HG02981 (cell line): ENCODE results near the gene TMEM69.
A peak's percentile ranks its signal among the peaks of the same experiment; 100 is the strongest.
"Not testable (repeated sequence)": the region's sequence is repeated elsewhere in the genome, so short reads cannot be mapped to it uniquely, and the experiment has no call there.

Experiments
- ATAC-seq: cut with Tn5 transposase; IDR thresholded peaks from one replicate; pipeline ENCODE4 v1.9.1; 2021; ENCODE audit warnings: mild to moderate bottlenecking, moderate library complexity; ENCODE audit not compliant: unreplicated experiment

The TMEM69 gene

GRCh38 chr1:45677751-45678245 lies 10.2 kb upstream of the TMEM69 start:
- ATAC-seq: no peak

DNA sequence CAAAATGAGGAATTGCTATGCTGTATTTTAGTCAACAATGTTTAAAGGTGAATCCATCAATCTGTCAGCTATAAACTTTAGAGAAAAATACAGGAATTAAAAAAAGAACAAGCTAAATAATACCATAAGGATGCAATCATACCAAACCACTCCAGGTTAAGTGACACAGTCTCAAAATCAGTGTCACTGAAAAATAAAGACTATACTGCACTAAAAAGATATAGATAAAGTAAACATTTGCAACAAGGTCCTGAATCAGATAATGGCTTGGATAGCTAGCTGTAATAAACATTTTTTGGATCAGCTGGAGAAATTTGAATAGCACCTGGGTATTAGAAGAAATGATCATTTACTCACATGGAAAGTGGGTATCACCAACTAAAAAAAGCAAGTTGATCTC lies 9.5 kb upstream of the TMEM69 start:
- no peak for ATAC-seq

- ATAC-seq: no peak
These were observed 8.9 kb upstream of the TMEM69 start for GRCh38 chr1:45679123-45679522.

- no peak for ATAC-seq
These were observed 5.0 kb upstream of the TMEM69 start for GRCh38 chr1:45682942-45683341.

DNA sequence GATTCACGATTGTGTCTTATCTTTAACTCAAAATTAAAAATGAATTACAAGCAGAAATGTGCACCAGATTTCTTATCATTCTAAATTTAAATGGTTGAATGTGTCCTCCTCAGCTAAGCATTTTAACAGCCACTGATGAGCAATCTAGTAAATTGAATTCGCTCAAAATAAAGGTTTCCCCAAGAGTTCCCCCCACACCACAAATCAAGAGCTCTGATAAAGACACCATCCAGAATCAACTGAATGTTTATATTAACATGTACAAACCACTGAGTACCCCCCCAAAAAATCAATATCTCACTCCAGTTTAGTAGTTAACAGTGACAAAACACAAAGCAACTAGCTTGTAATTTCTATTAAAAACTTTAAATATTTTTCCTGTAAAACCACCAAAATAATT lies 3.6 kb upstream of the TMEM69 start:
- no peak for ATAC-seq

DNA sequence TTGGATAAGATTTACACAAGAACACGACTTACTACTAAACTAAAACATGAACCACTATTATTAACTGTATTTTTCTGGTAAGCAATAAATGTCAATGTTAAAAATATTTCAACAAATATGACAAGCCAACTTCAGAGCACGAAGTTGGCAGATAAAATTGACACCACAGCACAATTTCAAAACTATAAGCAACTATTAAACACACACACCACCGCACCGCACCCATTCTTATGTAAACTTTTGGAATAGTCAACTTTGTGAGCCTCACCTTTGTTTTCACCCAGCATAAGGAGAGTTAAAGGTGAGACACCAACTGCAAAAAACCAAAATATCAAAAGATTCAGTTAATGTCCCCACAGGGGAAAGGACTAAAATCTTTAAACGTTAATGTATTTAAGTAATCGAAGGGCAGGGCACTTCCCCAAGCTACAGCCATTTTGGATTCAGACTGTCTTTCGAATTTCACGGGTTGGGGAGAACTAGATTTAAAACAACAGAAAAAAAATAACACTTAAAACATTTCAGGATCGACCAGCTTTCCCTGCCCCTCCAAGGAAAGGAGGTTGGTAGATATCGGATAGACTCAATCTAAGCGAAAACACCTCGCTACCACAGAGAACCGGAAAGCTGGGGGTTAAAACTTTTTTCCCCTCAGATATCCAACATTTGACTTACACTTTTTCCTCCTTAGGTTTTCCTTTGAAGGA lies 2.5 kb upstream of the TMEM69 start:
- no peak for ATAC-seq

DNA sequence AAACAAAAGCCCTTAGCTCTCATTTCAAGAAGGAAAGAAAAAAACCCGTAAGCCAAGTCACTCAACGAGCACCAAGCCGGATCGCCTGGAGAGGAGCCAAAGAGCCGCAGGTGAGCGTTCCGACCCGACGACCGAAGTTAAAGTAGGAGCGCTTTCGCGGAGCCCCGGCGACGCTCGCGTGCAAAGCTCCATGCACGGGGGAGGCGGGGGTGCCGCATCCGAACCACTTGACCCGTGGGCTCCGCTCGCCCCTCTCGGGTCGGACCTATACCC lies 2.0 kb upstream of the TMEM69 start:
- peak; percentile 3 for ATAC-seq

DNA sequence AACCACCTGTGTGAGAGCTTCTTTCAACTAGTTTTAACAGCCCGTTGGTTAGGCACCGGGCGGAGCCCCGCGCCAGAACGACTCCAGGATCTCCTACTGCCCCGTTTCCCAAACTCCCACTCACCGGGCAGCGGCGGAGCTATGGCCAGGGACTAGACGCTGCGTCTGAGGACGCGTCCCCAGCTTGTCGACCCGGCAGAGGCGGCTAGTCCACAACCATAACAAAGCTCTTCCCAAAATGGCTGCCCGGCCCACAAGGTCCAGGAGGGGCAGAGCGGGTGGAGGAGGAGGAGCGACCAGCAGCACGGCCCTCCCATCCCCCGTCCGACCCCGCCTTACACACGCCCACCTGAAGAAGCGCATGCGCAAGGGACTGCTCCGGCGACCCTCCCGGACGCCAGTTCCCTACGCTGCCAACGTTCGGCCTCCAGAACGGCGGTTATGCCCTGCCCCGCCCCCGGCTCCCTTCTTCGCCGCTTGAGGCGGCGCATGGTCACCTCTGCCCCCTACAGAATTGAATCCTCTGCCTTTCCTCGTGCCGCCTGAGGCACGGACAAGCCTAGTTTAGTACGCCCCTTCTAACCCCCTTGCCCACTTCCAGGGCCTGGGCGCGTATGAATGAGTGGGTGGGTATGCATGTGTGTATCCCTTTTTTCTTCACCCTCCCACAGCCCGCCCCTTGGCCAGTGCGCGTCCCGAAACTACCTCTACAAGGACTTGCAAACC lies 1.5 kb upstream of the TMEM69 start, which contains the start of gene GPBP1L1:
Gene GPBP1L1 (minus strand): TSS at position 246 of the 726 bp plus-strand sequence. CDS start 27,446 bp downstream, outside the sequence.
- ATAC-seq: peak; percentile 53

DNA sequence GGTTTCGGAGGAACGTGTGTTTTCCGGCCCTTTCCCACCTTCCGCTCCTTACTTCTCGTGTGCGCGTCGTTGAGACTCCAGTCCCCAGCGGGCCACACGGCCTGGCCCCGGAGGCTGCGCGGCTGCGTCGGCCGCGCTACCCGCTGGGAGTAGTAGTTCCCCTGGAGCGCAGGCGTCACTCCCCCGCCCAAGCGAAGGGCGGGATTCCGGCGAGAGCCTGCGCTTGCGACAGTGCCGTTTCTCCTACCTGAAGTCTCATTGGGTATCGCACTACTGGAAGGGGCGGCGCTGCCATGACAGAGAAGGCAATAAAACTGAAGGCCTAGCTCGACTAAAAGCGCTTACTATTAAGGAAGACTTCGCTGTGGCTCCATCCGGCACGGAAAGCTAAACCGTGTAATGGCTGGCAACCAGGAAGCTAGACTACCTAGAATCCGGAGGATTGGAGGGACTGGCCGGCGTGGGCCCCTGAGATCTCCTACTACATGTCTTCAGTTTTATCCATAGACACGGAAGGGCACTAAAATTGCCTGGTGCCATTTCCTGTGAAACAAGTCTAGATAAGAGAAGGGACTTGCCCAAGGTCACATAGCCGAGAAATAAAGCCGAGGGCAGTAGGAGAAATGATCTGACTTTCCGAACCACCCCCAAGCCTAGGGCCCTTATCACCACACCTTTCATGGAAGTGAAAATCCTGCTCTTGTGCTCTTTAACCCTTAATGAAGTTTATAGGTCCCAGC lies 797 bp upstream of the TMEM69 start:
- peak; percentile 83 for ATAC-seq

DNA sequence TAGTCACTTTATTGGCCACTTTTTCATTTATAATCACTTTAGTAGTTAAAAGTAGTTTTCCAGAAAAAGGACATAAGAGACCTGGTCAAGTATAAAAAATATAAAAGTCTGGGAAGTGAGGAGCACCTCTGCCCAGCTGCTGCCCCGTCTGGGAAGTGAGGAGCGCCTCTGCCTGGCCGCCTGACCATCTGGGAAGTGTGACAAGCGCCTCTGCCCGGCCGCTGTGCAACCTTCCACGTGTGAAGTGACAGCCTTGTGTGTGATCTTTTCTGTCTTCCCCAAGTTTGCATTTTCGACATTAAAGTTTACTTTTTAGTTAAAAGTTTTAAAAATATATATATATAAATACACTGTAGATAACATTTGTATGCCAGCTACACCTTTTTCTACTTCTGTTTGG lies 5.8 kb downstream of the TMEM69 start:
- ATAC-seq: not testable (repeated sequence)

GRCh38 chr1:45694823-45695222 lies 6.8 kb downstream of the TMEM69 start:
- no peak for ATAC-seq

DNA sequence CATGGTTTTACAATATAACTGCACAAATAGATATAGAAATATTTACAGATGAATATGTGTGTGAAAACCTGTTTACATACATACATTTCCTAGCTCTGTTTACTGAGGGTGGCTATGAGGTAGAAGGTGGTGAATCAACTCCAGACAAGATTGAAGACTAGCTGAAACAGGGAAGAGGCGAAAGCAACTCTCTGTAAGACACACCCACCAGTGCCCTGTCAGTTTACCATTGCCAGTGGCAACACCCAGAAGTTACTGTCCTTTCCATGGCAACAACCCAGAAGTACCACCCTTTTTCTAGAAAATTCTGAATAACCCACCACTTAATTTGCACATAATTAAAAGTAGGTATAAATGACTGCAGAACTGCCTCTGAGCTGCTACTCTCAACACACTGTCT lies 16.7 kb downstream of the TMEM69 start:
- no peak for ATAC-seq

DNA sequence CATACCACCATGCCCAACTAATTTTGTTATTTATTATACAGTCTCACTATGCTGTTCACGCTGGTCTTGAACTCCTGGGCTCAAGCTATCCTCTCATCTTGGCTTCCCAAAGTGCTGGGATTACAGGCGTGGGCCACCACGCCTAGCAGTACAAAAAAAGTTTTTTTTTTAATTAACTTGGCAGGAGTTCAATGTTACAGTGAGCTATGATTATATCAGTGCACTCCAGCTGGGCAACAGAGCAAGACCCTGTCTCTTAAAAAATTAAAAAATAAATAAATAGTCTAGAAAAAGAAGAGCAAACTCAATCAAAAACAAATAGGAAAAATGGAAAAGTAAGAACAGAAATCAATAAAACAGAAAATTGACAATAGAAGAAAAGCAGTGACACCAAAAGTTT lies 25.7 kb downstream of the TMEM69 start:
- ATAC-seq: no peak

DNA sequence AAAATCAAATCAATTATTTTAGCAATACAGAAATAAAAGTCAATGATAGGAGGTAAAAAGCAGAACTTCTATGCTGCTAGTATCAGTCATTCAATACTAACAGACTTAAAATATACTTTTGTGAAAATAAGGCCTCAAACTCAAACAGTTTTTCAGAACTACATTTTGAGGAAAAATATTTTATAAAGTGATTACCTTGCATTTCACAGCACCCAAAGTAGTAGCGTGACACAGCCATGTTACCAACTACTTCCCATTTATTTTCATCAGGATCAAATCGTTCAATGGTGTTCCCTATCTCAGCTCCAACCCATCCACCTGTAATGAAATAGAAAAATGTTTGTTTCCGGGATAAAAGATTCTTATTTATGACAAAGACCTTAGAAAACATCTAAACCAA lies 28.7 kb downstream of the TMEM69 start:
- ATAC-seq: no peak

GRCh38 chr1:45717386-45717785 lies 29.4 kb downstream of the TMEM69 start:
- not testable (repeated sequence) for ATAC-seq

DNA sequence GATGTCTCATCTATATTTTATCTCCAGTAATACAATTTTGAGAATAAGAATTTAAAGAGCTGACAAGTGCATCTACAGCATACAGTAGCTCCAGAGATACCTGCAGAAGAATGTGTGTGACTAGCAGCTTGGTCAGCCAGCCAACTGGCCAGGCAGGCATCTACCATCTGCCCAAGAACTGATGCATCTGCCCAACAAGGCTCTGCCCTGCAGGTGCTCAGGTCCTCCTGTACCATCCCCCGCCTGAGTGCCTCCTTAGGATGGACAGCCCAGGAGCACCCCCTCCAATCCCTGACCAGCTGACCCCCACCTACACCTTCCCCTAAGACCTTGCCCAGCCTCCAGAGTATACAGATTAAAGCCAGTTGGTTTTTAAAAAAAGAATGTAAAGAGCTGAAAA lies 30.3 kb downstream of the TMEM69 start:
- no peak for ATAC-seq

DNA sequence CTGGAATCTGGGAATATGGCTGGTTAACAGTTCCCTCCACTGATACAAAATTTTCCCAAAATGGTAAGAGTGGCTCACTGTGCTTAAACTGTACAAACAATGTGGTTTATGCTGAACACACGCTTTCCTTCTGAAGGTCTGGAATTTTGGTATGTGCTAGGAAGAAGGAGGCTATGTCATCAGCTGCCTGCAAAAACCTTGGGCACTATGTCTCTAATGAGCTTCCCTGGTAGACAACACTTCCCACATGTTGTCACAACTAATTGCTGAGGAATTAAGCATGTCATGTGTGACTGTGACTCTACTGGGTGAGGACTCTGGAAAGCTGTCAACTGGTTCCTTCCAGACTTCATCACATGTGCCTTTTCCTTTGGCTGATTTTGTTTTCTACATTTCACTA lies 33.2 kb downstream of the TMEM69 start:
- ATAC-seq: no peak

DNA sequence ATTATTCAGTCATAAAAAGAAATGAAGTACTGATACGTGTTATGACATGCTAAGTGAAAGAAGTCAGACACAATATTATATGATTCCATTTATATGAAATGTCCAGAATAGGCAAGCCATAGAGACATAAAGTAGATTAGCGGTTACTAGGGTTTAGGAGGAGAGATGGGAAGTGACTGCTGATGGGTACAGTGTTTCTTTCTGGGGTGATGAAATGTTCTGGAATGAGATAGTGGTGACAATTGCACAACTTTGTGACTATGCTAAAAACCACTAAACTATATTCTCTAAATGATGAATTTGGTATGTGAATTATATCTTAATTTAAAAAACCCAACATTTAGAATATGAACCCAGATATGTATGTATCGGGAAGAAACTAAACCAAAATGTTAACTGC lies 34.8 kb downstream of the TMEM69 start:
- ATAC-seq: no peak

DNA sequence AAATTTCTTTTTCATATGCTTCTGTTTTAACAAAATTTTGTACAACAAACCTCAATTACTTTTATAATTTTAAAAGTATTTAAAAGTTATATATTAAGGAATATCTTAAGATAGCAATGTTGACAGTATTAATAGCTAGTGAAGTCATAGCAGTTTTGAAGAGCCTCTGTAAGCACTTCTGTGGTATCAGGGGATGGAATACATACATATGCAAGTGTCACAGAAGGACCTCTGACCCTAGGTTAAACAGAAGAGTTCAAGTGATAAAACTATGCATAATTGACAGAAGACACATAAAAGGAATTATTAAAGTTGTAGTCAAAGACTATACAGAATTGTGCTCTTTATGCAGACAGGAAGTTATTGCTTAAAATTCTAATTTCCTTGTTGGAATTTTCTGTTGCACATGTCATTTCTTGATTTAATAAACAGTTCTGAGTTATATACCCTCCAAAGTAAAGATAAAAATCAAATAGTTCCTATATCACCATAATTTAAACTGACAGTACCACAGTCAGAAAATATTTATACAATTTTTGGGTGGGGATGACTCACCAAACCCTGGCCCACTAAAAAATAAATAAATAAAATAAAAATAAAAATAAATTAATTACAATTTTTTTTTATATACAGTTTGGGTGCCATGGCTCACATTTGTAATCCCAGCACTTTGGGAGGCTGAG lies 35.4 kb downstream of the TMEM69 start:
- no peak for ATAC-seq

GRCh38 chr1:45726007-45726406 lies 38.0 kb downstream of the TMEM69 start:
- ATAC-seq: not testable (repeated sequence)

GRCh38 chr1:45730075-45730779 lies 42.2 kb downstream of the TMEM69 start:
- ATAC-seq: no peak
